Colonic mucosa (tissue), 4 donors: ENCODE data around the gene ZDHHC11. TPM values are rescaled to one million over a fixed set of nuclear protein-coding genes. Genes with fewer than 3 reads are reported as not detected.
"Not testable (repeated sequence)": the region's sequence is repeated elsewhere in the genome, so short reads cannot be mapped to it uniquely, and the experiment has no call there.

ENCODE experiments used
- DNase-seq: peaks from one replicate; pipeline ENCODE4 v3.0.0-alpha.2; 2020
- H3K27ac ChIP-seq: fragments of 200-600 bp; one replicate; pipeline ENCODE4 v1.8.0; 2021
- H3K27me3 ChIP-seq: fragments of 200-600 bp; one replicate; pipeline ENCODE4 v1.8.0; 2021
- H3K36me3 ChIP-seq: fragments of 200-600 bp; one replicate; pipeline ENCODE4 v1.8.0; 2021
- H3K4me1 ChIP-seq: fragments of 200-600 bp; one replicate; pipeline ENCODE4 v1.8.0; 2021; ENCODE audit warnings: mild to moderate bottlenecking
- H3K4me3 ChIP-seq: fragments of 200-600 bp; one replicate; pipeline ENCODE4 v1.8.0; 2021
- H3K9ac ChIP-seq, 2 donors: one replicate each; pipeline ENCODE4 v1.7.0; 2013; ENCODE audit warnings: control low read depth in 2 of 2, low read depth in 2 of 2, low read length in 2 of 2
- H3K9me3 ChIP-seq: fragments of 200-600 bp; one replicate; pipeline ENCODE4 v1.8.0; 2021
- CTCF ChIP-seq: fragments of 200-600 bp; IDR thresholded peaks from one replicate; pipeline ENCODE4 v1.8.0; 2022; ENCODE audit warnings: antibody characterized with exemption, mild to moderate bottlenecking
- intact Hi-C: fragments of 100-400 bp; cut with DNase I; formaldehyde crosslinking; loops from one replicate; pipeline ENCODE4 v1.14.1; 2022
- total RNA-seq, 2 donors: library from RNA; stranded (reverse); fragmentation: NEBNext Ultra II Directional in 1 of 2; extraction: Animal tissue kit (Norgen Biotek cat#: 25700) in 1 of 2; gene quantifications; one replicate each; pipeline ENCODE4 v1.2.1, GENCODE V29; 2021
- donor health status: healthy.
- donor health status: DM: no; HTN: no; CAD: no.
- donor health status: DM: no; HTN: no; CAD: no.

Gene ZDHHC11
- total RNA-seq, 2 donors from 2014 or later = 2.9 to 7.8 TPM

GRCh38 chr5:816176-816575 lies 34.6 kb downstream of the ZDHHC11 start:
- no peaks in the 10 kb centered on the region for H3K4me1 ChIP-seq
- H3K4me3 ChIP-seq = no peak overlapping the region
- no peaks in the 10 kb centered on the region for H3K27me3 ChIP-seq
- no peaks in the 10 kb centered on the region for H3K36me3 ChIP-seq
- no peak overlapping the region for H3K27ac ChIP-seq
- no peak for DNase-seq
- H3K9me3 ChIP-seq = no peaks in the 10 kb centered on the region
- intact Hi-C loops = no loop called here
- H3K9ac ChIP-seq = no peak overlapping the region
- TF ChIP-seq CTCF = no peak

DNA sequence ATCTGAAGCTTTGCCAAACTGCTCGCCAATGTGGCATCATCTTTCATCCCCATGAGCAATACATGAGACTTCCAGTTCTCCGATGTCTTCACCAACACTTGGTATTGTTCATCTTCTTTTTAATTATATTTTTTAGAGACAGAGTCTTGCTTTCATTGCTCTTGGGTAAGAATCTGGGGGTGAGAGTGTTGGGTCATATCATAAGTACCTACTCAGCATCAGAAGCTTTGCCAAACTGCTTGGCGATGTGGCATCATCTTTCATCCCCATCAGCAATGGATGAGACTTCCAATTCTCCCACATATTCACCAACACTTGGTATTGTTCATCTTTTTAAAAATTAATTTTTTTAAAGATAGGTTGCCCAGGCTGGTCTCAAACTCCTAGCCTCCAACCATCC lies 35.3 kb downstream of the ZDHHC11 start:
- H3K36me3 ChIP-seq = no peaks in the 10 kb centered on the region
- H3K9me3 ChIP-seq = no peaks in the 10 kb centered on the region
- H3K27ac ChIP-seq = no peak overlapping the region
- no peak for TF ChIP-seq CTCF
- no peak overlapping the region for H3K4me3 ChIP-seq
- no peaks in the 10 kb centered on the region for H3K4me1 ChIP-seq
- intact Hi-C loops = no loop called here
- no peak for DNase-seq
- H3K27me3 ChIP-seq = no peaks in the 10 kb centered on the region
- no peak overlapping the region for H3K9ac ChIP-seq

- H3K9me3 ChIP-seq, intact Hi-C loops, H3K27me3 ChIP-seq, H3K9ac ChIP-seq, H3K36me3 ChIP-seq, H3K4me3 ChIP-seq, DNase-seq, H3K4me1 ChIP-seq, H3K27ac ChIP-seq: not testable (repeated sequence)
Measured at GRCh38 chr5:813575-813974, 37.2 kb downstream of the ZDHHC11 start.

DNA sequence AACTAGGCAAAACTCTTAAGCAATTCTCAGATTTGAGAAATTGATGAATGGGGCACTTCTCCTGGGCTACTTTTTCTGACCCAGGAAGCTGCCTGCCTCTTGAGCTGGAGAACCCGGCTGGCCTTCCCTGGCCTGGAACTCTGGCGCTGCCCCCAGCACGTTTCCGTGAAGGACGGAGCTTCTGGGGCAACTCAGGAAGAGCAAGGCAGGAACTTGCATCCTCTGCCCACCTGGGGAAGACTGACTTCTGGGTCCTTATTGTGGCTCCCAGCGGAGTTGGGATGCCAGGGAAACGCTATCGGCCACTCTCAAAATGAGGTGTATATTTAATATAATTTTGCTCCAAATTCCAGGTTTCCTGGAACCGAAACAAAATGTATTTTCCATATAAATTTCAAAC lies 39.4 kb downstream of the ZDHHC11 start:
- not testable (repeated sequence) for H3K27ac ChIP-seq

DNA sequence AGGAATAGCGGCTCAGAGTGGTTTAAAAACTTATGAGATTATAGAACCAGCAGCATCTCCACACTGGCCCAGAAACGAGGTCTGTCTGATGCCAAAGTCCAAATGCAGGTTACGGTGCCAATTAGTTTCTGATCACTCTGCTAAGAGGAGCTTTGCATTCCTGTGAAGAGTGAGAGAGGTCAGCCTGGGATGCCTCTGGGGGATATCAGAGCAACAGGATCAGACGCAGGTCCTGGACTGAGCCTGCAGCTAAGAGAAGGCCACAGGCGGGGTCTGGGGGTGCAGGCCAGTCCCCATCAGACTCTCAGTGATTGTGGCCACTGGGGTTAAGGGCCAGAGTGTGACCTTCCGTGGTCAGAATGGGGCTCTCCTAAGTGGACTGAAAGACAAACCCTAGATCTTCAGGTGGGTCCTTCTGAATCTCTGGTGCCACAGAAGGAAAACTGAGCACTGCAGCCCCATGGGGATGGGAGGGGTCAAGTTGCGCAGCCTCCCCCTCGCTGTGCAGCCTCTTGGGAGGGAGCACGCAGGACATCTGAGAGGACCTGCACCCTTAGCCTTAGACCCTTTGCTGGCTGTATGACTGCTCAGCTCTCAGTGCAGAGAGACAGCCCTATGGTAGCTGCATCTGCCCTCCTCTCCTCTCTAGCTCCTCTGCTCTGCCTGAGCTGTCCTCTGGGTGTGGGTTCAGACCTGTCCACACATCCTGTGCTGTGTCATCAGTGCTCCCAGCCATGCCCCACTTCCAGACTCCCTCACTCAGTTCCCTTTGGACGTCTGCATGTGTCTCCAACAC lies 42.9 kb downstream of the ZDHHC11 start:
- H3K9ac ChIP-seq, H3K36me3 ChIP-seq, H3K27ac ChIP-seq, H3K4me1 ChIP-seq, intact Hi-C loops, DNase-seq, H3K27me3 ChIP-seq, H3K4me3 ChIP-seq, H3K9me3 ChIP-seq: not testable (repeated sequence)

More for the DNA sequence above, 39.4 kb downstream of the ZDHHC11 start:
- H3K4me3 ChIP-seq, H3K36me3 ChIP-seq, H3K4me1 ChIP-seq, intact Hi-C loops, DNase-seq, H3K9me3 ChIP-seq, H3K27me3 ChIP-seq, H3K9ac ChIP-seq: not testable (repeated sequence)

- intact Hi-C loops = no loop called here
- no peak overlapping the region for H3K9ac ChIP-seq
- H3K36me3 ChIP-seq = no peaks in the 10 kb centered on the region
- no peaks in the 10 kb centered on the region for H3K27me3 ChIP-seq
- H3K9me3 ChIP-seq = no peaks in the 10 kb centered on the region
- no peak overlapping the region for H3K4me3 ChIP-seq
- H3K4me1 ChIP-seq = no peaks in the 10 kb centered on the region
- no peak overlapping the region for H3K27ac ChIP-seq
- no peak for DNase-seq
- TF ChIP-seq CTCF = no peak
Measured at GRCh38 chr5:801472-801871, 49.3 kb downstream of the ZDHHC11 start.

- H3K9me3 ChIP-seq, H3K27me3 ChIP-seq, H3K4me3 ChIP-seq, H3K4me1 ChIP-seq, H3K36me3 ChIP-seq, DNase-seq, intact Hi-C loops, H3K9ac ChIP-seq, H3K27ac ChIP-seq: not testable (repeated sequence)
Measured at GRCh38 chr5:801055-801454, 49.7 kb downstream of the ZDHHC11 start.

GRCh38 chr5:798505-799138 lies 52.2 kb downstream of the ZDHHC11 start:
- H3K9me3 ChIP-seq, H3K9ac ChIP-seq, H3K27ac ChIP-seq, H3K36me3 ChIP-seq, DNase-seq, H3K4me3 ChIP-seq, H3K4me1 ChIP-seq, H3K27me3 ChIP-seq, intact Hi-C loops: not testable (repeated sequence)

DNA sequence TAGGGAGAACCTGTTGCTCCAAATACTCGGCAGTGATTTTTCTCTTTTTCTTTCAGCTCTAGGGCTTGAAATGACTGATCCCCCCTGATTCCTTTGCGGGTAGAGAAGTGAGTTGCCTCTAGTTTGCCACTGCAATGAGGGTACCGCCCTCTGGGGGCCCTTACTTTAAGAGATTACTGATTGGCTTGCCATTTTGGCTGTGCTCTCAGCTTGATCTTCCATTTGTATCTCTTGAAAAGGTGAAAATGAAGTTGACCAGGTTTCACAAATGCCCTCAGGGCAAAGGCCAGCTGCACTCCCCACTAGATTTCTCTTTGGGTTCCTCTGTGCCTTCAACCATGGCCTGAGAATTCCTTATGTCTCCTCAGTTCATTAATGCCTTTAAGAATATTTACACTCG lies 52.8 kb downstream of the ZDHHC11 start:
- H3K9ac ChIP-seq, H3K36me3 ChIP-seq, H3K27me3 ChIP-seq, H3K4me1 ChIP-seq, intact Hi-C loops, H3K27ac ChIP-seq, DNase-seq, H3K4me3 ChIP-seq, H3K9me3 ChIP-seq: not testable (repeated sequence)

DNA sequence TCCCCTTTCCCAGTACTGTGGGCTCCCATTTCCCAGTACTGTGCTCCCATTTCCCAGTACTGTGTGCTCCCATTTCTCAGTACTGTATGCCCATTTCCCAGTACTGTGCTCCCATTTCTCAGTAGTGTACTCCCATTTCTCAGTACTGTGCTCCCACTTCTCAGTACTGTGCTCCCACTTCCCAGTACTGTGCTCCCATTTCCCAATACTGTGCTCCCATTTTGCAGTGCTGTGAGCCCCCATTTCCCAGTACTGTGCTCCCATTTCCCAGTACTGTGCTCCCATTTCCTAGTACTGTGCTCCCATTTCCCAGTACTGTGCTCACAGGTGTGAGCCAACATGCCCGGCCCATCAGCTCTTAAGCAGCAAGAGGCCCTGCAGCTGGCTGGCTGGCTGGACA lies 54.9 kb downstream of the ZDHHC11 start:
- intact Hi-C loops, H3K4me3 ChIP-seq: not testable (repeated sequence)

GRCh38 chr5:794948-795347 lies 55.8 kb downstream of the ZDHHC11 start:
- H3K9ac ChIP-seq, H3K4me1 ChIP-seq, H3K36me3 ChIP-seq, H3K9me3 ChIP-seq, H3K27me3 ChIP-seq, DNase-seq, H3K4me3 ChIP-seq, H3K27ac ChIP-seq, intact Hi-C loops: not testable (repeated sequence)

More for the DNA sequence above, 54.9 kb downstream of the ZDHHC11 start:
- not testable (repeated sequence) for H3K36me3 ChIP-seq, H3K9me3 ChIP-seq, H3K27me3 ChIP-seq, H3K27ac ChIP-seq, DNase-seq, H3K4me1 ChIP-seq, H3K9ac ChIP-seq
